ENCODE data around the gene VRK1.

VRK1 gene

DNA sequence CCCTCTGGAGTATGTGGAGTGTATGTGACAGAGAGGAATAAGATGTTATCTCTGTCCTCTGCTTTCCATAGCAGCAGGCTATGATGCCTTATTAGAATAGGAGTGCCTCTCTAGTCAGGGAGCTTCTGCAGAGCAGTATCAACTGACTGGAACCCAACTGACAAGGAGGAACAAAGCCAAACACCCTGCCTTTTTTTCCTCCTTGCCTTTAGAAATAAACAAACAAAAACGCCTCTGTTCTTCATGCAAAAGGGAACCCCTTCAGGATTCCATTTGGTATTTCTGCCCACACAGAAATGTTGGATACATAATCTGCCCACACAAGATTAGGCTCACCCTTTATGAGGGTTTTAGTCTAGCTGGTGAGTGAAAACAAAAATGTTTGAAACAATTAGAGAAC, 50.3 kb downstream of the VRK1 start:
- no peak overlapping the region for H3K4me3 ChIP-seq (ENCODE audit: low read length)
- no peak for DNase-seq (ENCODE audit: low read depth, low spot score)
- H3K27me3 ChIP-seq (ENCODE audit: control insufficient read depth, insufficient read depth, low read length) = no peaks in the 10 kb centered on the region
- H3K9me3 ChIP-seq (ENCODE audit: control insufficient read depth, insufficient read depth, low read length) = no peaks in the 10 kb centered on the region
- H3K4me1 ChIP-seq (ENCODE audit: control insufficient read depth, insufficient read depth, low read length) = no peaks in the 10 kb centered on the region
- no CpG with 5 or more reads among the region's 1 CpG for WGBS (ENCODE audit: insufficient coverage, insufficient read length)
- 0 out of 2 replicates have a peak, but pooled peaks cover 2% of the 10 kb centered on the region for H3K36me3 ChIP-seq (ENCODE audit: control insufficient read depth, insufficient read depth, low read length)
- H3K27ac ChIP-seq (ENCODE audit: low read length) = no peak overlapping the region

DNA sequence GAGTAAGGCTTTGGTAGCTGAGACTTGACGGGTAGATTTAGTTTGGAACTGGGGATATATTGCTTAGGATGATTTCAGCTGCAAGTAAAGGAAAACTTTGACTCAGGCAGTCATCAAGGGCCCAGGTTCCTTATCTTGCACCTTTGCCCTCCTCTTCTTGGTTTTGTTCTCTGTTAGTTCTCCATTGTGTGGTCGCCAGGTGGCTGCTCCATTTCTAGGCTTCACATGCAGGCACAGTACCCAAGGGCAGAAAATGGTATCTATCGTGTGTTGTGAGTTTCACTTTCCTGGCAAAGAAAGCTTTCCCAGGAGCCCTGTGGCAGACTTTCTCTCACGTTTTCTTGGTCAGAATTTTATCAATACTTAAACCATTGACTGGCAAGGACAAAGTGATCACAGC, 50.8 kb downstream of the VRK1 start:
- Histone ChIP-seq H3K4me3 (ENCODE audit: low read length) (no peak overlapping the region), H3K36me3 (ENCODE audit: control insufficient read depth, insufficient read depth, low read length) (0 out of 2 replicates have a peak, but pooled peaks cover 2% of the 10 kb centered on the region), H3K4me1 (ENCODE audit: control insufficient read depth, insufficient read depth, low read length) (no peaks in the 10 kb centered on the region), H3K9me3 (ENCODE audit: control insufficient read depth, insufficient read depth, low read length) (no peaks in the 10 kb centered on the region), H3K27me3 (ENCODE audit: control insufficient read depth, insufficient read depth, low read length) (no peaks in the 10 kb centered on the region), H3K27ac (ENCODE audit: low read length) (no peak overlapping the region)
- WGBS (ENCODE audit: insufficient coverage, insufficient read length) = no CpG with 5 or more reads among the region's 4 CpGs
- DNase-seq (ENCODE audit: low read depth, low spot score) = no peak

DNA sequence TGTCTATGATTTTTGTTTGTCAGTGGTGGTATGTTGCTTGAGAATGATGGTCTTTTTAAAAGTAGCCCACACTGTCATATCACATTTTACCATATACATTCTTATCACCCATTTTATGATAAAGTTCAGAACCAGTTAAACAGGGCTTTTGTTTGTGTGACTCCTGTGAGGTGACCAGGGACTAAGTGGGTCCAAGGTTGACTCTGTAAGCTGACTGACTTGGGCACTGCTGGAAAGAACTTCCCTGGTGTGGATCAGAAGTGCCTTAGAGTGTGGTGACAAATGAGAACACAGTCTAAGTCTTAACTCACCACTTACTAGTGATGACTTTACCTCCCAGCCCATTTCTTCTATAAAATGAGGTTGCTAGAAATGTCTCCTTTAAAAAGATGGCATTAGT, 52.6 kb downstream of the VRK1 start:
- Histone ChIP-seq H3K27ac (ENCODE audit: low read length) (no peak overlapping the region), H3K36me3 (ENCODE audit: control insufficient read depth, insufficient read depth, low read length) (0 out of 2 replicates have a peak, but pooled peaks cover 2% of the 10 kb centered on the region), H3K4me3 (ENCODE audit: low read length) (no peak overlapping the region), H3K4me1 (ENCODE audit: control insufficient read depth, insufficient read depth, low read length) (no peaks in the 10 kb centered on the region), H3K9me3 (ENCODE audit: control insufficient read depth, insufficient read depth, low read length) (no peaks in the 10 kb centered on the region), H3K27me3 (ENCODE audit: control insufficient read depth, insufficient read depth, low read length) (no peaks in the 10 kb centered on the region)
- DNase-seq (ENCODE audit: low read depth, low spot score) = no peak

DNA sequence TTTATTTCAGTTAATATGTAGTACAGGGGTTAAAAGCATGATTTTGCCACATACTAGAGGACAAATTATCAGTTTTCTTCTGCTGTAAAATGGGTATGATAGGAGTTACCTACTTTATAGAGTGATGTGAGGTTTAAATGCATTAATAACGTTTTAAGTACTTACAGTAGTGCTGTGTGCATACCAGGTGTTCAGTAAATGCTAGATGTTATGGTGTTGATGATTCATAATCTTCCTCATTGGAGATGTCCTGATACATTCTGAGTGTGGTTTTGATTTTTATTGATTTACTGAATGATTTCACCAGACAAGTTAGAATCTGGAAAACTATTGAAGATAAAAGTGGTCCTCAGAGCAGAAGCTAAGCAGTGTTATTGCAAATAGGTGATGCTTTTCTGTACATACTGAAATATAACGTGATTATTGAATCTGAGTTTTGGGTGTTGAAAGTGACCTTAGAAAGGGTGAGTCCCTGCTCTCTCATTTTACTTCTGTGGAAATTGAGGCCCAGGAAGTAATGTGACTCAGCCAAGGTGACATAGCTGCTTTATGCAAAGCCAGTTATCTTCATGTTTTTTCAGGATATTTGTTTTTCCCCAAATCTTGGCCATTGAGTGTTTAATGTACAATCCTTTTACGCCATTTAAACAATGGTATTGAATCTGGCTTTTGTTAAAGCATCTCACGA, 54.7 kb downstream of the VRK1 start:
- Histone ChIP-seq H3K9me3 (ENCODE audit: control insufficient read depth, insufficient read depth, low read length) (no peaks in the 10 kb centered on the region), H3K36me3 (ENCODE audit: control insufficient read depth, insufficient read depth, low read length) (0 out of 2 replicates have a peak, but pooled peaks cover 2% of the 10 kb centered on the region), H3K27me3 (ENCODE audit: control insufficient read depth, insufficient read depth, low read length) (no peaks in the 10 kb centered on the region), H3K4me3 (ENCODE audit: low read length) (no peak overlapping the region), H3K27ac (ENCODE audit: low read length) (no peak overlapping the region), H3K4me1 (ENCODE audit: control insufficient read depth, insufficient read depth, low read length) (no peaks in the 10 kb centered on the region)
- DNase-seq (ENCODE audit: low read depth, low spot score) = no peak
- WGBS (ENCODE audit: insufficient coverage, insufficient read length) = no CpG with 5 or more reads among the region's 4 CpGs

DNA sequence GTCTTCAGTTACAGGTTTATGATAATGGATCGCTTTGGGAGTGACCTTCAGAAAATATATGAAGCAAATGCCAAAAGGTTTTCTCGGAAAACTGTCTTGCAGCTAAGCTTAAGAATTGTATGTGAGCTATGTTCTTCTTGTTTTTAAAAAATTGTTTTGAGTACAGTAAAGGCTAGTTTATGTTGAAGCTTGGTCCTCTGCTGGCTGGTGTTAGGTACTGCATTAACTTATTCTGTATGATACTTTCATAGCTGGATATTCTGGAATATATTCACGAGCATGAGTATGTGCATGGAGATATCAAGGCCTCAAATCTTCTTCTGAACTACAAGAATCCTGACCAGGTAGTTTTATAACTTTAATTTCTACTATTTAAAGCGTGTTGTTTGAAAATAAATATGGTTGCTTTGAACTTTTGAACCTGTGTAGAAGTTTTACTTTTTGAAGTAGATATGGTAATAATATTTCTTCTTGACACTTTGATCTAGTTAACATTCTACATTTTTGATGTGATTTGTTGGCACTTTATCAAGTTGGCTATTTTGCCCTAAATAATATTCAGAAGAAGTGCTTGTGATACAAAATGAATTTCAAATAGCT, 55.7 kb downstream of the VRK1 start:
- H3K36me3 ChIP-seq (ENCODE audit: control insufficient read depth, insufficient read depth, low read length) = 0 out of 2 replicates have a peak, but pooled peaks cover 2% of the 10 kb centered on the region
- H3K4me1 ChIP-seq (ENCODE audit: control insufficient read depth, insufficient read depth, low read length) = no peaks in the 10 kb centered on the region
- no peak for DNase-seq (ENCODE audit: low read depth, low spot score)
- H3K27ac ChIP-seq (ENCODE audit: low read length) = no peak overlapping the region
- H3K9me3 ChIP-seq (ENCODE audit: control insufficient read depth, insufficient read depth, low read length) = no peaks in the 10 kb centered on the region
- H3K4me3 ChIP-seq (ENCODE audit: low read length) = no peak overlapping the region
- WGBS (ENCODE audit: insufficient coverage, insufficient read length) = no CpG with 5 or more reads among the region's 4 CpGs
- no peaks in the 10 kb centered on the region for H3K27me3 ChIP-seq (ENCODE audit: control insufficient read depth, insufficient read depth, low read length)

DNA sequence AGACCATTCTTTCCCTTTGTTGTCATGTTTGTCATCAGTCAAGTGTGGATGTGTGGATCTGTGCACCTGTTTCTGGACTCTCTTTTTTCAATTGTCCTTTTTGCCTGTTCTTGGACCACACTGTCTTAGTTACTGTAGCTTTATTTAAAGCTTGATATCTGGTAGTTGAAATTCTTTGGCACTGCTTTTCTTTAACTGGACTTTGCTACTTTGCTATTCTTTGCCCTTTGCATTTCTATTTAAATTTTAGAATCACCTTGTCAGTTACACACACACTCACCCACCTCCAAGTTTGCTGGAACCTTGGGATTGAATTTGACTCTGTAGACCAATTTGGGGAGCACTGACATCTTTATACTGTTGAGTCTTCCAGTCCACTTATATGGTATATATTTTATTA, 61.5 kb downstream of the VRK1 start:
- no peak for DNase-seq (ENCODE audit: low read depth, low spot score)
- Histone ChIP-seq H3K4me1 (ENCODE audit: control insufficient read depth, insufficient read depth, low read length) (no peaks in the 10 kb centered on the region), H3K36me3 (ENCODE audit: control insufficient read depth, insufficient read depth, low read length) (no peaks in the 10 kb centered on the region)

DNA sequence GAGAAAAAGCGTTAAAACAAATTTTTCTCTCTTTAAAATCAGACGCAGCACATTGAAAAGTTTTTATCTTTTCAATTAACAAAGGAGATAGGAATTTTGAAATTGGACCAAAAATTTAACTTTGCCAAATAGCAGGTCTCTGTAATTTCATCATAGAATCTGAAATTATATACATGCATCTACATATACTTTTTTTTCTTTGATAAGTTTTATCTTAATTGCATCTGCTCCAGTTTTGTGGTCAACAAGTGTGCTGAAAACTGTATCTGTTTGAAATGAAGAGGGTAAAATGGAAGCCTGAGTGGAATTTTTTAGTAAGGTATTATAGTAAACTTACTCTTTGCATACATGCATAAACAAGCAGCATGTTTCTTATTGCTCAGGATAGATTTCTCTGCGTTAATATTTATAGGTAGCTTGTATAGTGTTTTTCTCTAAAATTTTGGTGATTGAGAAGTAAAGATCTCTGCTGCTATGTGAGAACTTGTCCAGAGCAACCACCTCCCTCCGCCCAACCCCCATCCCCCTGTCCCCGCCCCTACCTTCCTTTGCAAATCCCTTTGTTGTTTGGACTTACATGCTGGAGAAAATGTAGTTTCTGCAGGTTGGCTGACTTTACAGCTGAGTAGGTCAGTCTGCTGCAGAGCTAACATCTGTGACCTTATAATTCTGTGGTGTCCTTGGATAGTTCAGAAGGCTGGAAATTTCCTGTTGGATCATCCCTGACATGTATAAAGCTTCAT, 64.6 kb downstream of the VRK1 start:
- WGBS (ENCODE audit: insufficient coverage, insufficient read length) = no CpG with 5 or more reads among the region's 5 CpGs
- Histone ChIP-seq H3K27me3 (ENCODE audit: control insufficient read depth, insufficient read depth, low read length) (no peaks in the 10 kb centered on the region), H3K36me3 (ENCODE audit: control insufficient read depth, insufficient read depth, low read length) (no peaks in the 10 kb centered on the region), H3K9me3 (ENCODE audit: control insufficient read depth, insufficient read depth, low read length) (no peaks in the 10 kb centered on the region), H3K27ac (ENCODE audit: low read length) (no peak overlapping the region), H3K4me1 (ENCODE audit: control insufficient read depth, insufficient read depth, low read length) (no peaks in the 10 kb centered on the region), H3K4me3 (ENCODE audit: low read length) (no peak overlapping the region)
- no peak for DNase-seq (ENCODE audit: low read depth, low spot score)

More for the DNA sequence above, 61.5 kb downstream of the VRK1 start:
- Histone ChIP-seq H3K27me3 (ENCODE audit: control insufficient read depth, insufficient read depth, low read length) (no peaks in the 10 kb centered on the region), H3K9me3 (ENCODE audit: control insufficient read depth, insufficient read depth, low read length) (no peaks in the 10 kb centered on the region), H3K27ac (ENCODE audit: low read length) (no peak overlapping the region), H3K4me3 (ENCODE audit: low read length) (no peak overlapping the region)

DNA sequence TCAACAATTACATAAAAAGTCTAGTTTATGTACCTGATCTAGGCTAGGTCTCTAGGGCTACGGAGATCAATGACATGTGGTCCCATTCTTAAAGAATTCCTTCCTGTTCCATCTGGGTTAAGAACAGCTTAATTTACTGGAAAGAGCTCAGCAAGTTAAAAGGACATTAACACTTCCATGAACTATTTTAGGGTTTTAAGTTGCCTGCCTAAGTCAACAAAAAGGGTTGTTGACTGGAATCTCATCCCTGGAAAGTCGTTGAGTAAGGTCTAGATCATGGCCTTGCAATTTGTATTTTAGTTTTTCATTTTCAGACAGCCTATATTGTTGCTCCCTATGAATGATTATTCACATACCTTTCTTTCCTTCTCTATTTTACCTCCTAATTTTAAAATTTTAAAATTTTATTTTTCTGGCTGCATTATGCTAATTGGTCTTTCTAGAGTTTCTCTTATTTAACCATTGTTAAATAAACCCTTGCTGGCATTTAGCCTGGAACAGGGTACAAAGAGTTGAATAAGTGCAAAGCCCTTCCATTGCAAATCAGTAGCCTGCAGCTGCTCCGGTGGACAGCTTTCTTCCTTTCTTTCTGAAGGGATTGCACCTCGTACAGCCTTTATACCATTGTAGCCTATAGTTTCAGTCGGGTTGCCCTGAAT, 66.3 kb downstream of the VRK1 start:
- H3K9me3 ChIP-seq (ENCODE audit: control insufficient read depth, insufficient read depth, low read length) = no peaks in the 10 kb centered on the region
- no peak for DNase-seq (ENCODE audit: low read depth, low spot score)
- no peak overlapping the region for H3K27ac ChIP-seq (ENCODE audit: low read length)
- H3K27me3 ChIP-seq (ENCODE audit: control insufficient read depth, insufficient read depth, low read length) = no peaks in the 10 kb centered on the region
- H3K4me1 ChIP-seq (ENCODE audit: control insufficient read depth, insufficient read depth, low read length) = no peaks in the 10 kb centered on the region
- no CpG with 5 or more reads among the region's 5 CpGs for WGBS (ENCODE audit: insufficient coverage, insufficient read length)
- no peak overlapping the region for H3K4me3 ChIP-seq (ENCODE audit: low read length)
- H3K36me3 ChIP-seq (ENCODE audit: control insufficient read depth, insufficient read depth, low read length) = no peaks in the 10 kb centered on the region

DNA sequence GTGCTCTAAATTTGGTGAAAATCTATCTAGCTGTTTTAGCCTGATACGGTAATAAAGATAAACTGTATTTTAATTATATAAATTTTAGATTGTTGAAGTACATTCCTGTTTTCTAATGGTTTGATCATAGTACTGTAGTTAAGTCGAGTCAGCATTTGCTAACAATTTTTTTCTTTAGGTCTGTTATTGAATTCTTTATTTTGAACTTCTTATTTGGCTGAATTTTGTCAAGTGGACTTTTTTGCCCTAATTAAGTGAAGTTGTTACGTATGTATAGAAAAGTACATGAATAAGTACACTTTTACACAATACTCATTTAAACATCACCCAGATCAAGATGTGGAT, 66.8 kb downstream of the VRK1 start:
- Histone ChIP-seq H3K27me3 (ENCODE audit: control insufficient read depth, insufficient read depth, low read length) (no peaks in the 10 kb centered on the region), H3K4me1 (ENCODE audit: control insufficient read depth, insufficient read depth, low read length) (no peaks in the 10 kb centered on the region), H3K4me3 (ENCODE audit: low read length) (no peak overlapping the region), H3K36me3 (ENCODE audit: control insufficient read depth, insufficient read depth, low read length) (no peaks in the 10 kb centered on the region), H3K9me3 (ENCODE audit: control insufficient read depth, insufficient read depth, low read length) (no peaks in the 10 kb centered on the region), H3K27ac (ENCODE audit: low read length) (no peak overlapping the region)
- DNase-seq (ENCODE audit: low read depth, low spot score) = no peak
- no CpG with 5 or more reads among the region's 3 CpGs for WGBS (ENCODE audit: insufficient coverage, insufficient read length)

DNA sequence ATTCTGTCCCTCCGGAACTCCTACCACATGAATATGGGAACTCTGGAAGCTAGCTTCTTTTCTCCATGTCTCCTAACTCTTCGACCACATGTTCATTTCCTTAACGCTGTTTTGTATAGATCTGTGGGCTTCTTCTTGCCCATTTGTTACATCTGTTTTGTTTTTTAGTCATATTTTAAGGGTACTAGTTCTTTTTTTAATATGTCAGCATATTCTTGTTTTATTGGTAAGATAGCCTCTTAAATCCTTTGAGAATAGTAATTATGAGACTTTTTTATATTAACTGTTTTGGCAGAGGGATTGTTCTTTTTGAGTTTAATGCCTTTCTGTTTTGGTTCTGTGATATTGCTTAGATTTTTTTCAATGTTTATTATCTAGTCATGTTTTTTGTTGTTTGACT, 70.5 kb downstream of the VRK1 start:
- H3K9me3 ChIP-seq (ENCODE audit: control insufficient read depth, insufficient read depth, low read length) = no peaks in the 10 kb centered on the region
- H3K4me3 ChIP-seq (ENCODE audit: low read length) = no peak overlapping the region
- DNase-seq (ENCODE audit: low read depth, low spot score) = no peak
- H3K27me3 ChIP-seq (ENCODE audit: control insufficient read depth, insufficient read depth, low read length) = no peaks in the 10 kb centered on the region
- H3K4me1 ChIP-seq (ENCODE audit: control insufficient read depth, insufficient read depth, low read length) = no peaks in the 10 kb centered on the region
- H3K27ac ChIP-seq (ENCODE audit: low read length) = no peak overlapping the region
- H3K36me3 ChIP-seq (ENCODE audit: control insufficient read depth, insufficient read depth, low read length) = no peaks in the 10 kb centered on the region
- WGBS (ENCODE audit: insufficient coverage, insufficient read length) = no CpG with 5 or more reads among the region's 3 CpGs
